Neural progenitor cell (in vitro differentiated cells): ENCODE results near the gene TMEM14A. TPM values are rescaled to one million over a fixed set of nuclear protein-coding genes. Genes with fewer than 3 reads are reported as not detected.

Experiments used
- DNase-seq: peaks from one replicate; pipeline ENCODE4 v3.0.0-alpha.2; 2016; ENCODE audit warnings: low spot score
- H2AFZ ChIP-seq: fragments of 200-600 bp; sonication (generic); replicated peaks from 2 replicates; pipeline ENCODE4 v1.6.1; 2016; ENCODE audit warnings: antibody characterized with exemption
- H3F3A ChIP-seq: fragments of 200-600 bp; sonication (generic); 2 replicates; pipeline ENCODE4 v1.6.1; 2016; ENCODE audit warnings: antibody characterized with exemption, low read depth
- H3K27ac ChIP-seq: fragments of 200-600 bp; sonication (generic); 2 replicates; pipeline ENCODE4 v1.5.1; 2016; ENCODE audit warnings: mild to moderate bottlenecking
- H3K27me3 ChIP-seq: fragments of 200-600 bp; sonication (generic); 2 replicates; pipeline ENCODE4 v1.6.1; 2016; ENCODE audit warnings: mild to moderate bottlenecking, moderate library complexity
- H3K36me3 ChIP-seq: fragments of 200-600 bp; sonication (generic); 2 replicates; pipeline ENCODE4 v1.5.1; 2016
- H3K4me1 ChIP-seq: fragments of 200-600 bp; sonication (generic); 2 replicates; pipeline ENCODE4 v1.6.1; 2016; ENCODE audit warnings: mixed run types
- H3K4me2 ChIP-seq: fragments of 200-600 bp; sonication (generic); 2 replicates; pipeline ENCODE4 v1.6.1; 2016
- H3K4me3 ChIP-seq: fragments of 200-600 bp; sonication (generic); 2 replicates; pipeline ENCODE4 v1.5.1; 2016
- H3K79me2 ChIP-seq: fragments of 200-600 bp; sonication (generic); 2 replicates; pipeline ENCODE4 v1.6.1; 2016; ENCODE audit warnings: low read depth
- H3K9ac ChIP-seq: fragments of 200-600 bp; sonication (generic); 2 replicates; pipeline ENCODE4 v1.6.1; 2016
- H3K9me3 ChIP-seq: fragments of 200-600 bp; sonication (generic); 2 replicates; pipeline ENCODE4 v1.5.1; 2016; ENCODE audit warnings: low read depth
- H4K20me1 ChIP-seq: fragments of 200-600 bp; sonication (generic); 2 replicates; pipeline ENCODE4 v1.6.1; 2016; ENCODE audit warnings: low read depth
- H3K27ac Mint-ChIP-seq: 3 replicates; pipeline ENCODE4 v1.8.0; 2021; ENCODE audit warnings: mixed read lengths
- H3K27me3 Mint-ChIP-seq: 2 replicates; pipeline ENCODE4 v1.8.0; 2022; ENCODE audit warnings: low read depth, mild to moderate bottlenecking, inconsistent platforms, moderate library complexity, mixed read lengths; ENCODE audit not compliant: insufficient read depth
- H3K36me3 Mint-ChIP-seq: 3 replicates; pipeline ENCODE4 v1.8.0; 2021; ENCODE audit warnings: mixed read lengths
- H3K4me1 Mint-ChIP-seq: 3 replicates; pipeline ENCODE4 v1.8.0; 2021; ENCODE audit warnings: mixed read lengths
- H3K4me3 Mint-ChIP-seq: 3 replicates; pipeline ENCODE4 v1.8.0; 2021; ENCODE audit warnings: mild to moderate bottlenecking, moderate library complexity, mixed read lengths
- H3K9me3 Mint-ChIP-seq: 3 replicates; pipeline ENCODE4 v1.8.0; 2020; ENCODE audit warnings: mixed read lengths
- EZH2 ChIP-seq: fragments of 200-600 bp; sonication (generic); IDR thresholded peaks from 2 replicates; pipeline ENCODE4 v1.6.1; 2017; ENCODE audit warnings: antibody characterized with exemption, mild to moderate bottlenecking, moderate library complexity
- EZH2phosphoT487 ChIP-seq: fragments of 200-600 bp; sonication (generic); IDR thresholded peaks from 2 replicates; pipeline ENCODE4 v1.6.1; 2017; ENCODE audit warnings: antibody characterized with exemption
- total RNA-seq: library from RNA; depleted of rRNA; stranded (reverse); fragments of >200 nt; gene quantifications from 2 replicates; pipeline ENCODE4 v1.2.3, GENCODE V29; 2015; ENCODE audit warnings: low replicate concordance
- TF ChIP-seq, protein P1 (sequence below): fragments of 200-600 bp; sonication (generic); IDR thresholded peaks from 2 replicates; pipeline ENCODE4 v1.5.1; 2017; ENCODE audit warnings: antibody characterized with exemption, mild to moderate bottlenecking

The TMEM14A gene
- total RNA-seq, 1 donor from 2014 or later: 33.7 TPM

DNA sequence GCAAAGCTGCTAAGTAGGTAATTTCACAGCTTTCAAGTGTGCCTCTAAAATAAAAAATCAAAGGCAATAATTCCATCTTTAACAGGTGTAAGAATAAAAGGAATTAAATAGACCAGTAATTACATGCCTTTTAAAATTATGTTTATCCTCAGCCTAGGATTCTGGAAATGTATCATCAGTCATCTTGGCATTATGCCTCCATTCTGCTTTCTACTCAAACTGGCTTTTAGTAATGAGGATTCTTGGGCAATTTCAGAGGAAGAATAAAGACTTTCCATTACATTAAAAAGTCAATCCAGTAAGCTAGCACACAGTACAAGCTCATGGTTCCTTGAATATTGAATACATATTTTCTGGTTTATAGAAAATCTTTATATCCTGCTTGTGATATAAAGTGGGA, 47.6 kb downstream of the TMEM14A start:
- Histone ChIP-seq H3K27ac (no peak overlapping the region), H4K20me1 (no peaks in the 10 kb centered on the region), H3F3A (no peaks in the 10 kb centered on the region), H3K9me3 (no peaks in the 10 kb centered on the region), H3K27me3 (no peaks in the 10 kb centered on the region), H3K9ac (no peak overlapping the region), H3K4me3 (no peak overlapping the region), H3K36me3 (no peaks in the 10 kb centered on the region), H3K4me2 (no peak overlapping the region), H3K79me2 (no peaks in the 10 kb centered on the region), H2AFZ (no peak overlapping the region), H3K4me1 (no peaks in the 10 kb centered on the region)
- Mint-ChIP-seq H3K36me3 (no peaks in the 10 kb centered on the region), H3K4me3 (no peak overlapping the region), H3K27me3 (no peaks in the 10 kb centered on the region), H3K9me3 (no peaks in the 10 kb centered on the region), H3K4me1 (no peaks in the 10 kb centered on the region), H3K27ac (no peak overlapping the region)
- TF ChIP-seq EZH2 (no peak), EZH2phosphoT487 (no peak)
- TF ChIP-seq, protein P1, sequence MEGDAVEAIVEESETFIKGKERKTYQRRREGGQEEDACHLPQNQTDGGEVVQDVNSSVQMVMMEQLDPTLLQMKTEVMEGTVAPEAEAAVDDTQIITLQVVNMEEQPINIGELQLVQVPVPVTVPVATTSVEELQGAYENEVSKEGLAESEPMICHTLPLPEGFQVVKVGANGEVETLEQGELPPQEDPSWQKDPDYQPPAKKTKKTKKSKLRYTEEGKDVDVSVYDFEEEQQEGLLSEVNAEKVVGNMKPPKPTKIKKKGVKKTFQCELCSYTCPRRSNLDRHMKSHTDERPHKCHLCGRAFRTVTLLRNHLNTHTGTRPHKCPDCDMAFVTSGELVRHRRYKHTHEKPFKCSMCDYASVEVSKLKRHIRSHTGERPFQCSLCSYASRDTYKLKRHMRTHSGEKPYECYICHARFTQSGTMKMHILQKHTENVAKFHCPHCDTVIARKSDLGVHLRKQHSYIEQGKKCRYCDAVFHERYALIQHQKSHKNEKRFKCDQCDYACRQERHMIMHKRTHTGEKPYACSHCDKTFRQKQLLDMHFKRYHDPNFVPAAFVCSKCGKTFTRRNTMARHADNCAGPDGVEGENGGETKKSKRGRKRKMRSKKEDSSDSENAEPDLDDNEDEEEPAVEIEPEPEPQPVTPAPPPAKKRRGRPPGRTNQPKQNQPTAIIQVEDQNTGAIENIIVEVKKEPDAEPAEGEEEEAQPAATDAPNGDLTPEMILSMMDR: no peak
- DNase-seq: no peak

DNA sequence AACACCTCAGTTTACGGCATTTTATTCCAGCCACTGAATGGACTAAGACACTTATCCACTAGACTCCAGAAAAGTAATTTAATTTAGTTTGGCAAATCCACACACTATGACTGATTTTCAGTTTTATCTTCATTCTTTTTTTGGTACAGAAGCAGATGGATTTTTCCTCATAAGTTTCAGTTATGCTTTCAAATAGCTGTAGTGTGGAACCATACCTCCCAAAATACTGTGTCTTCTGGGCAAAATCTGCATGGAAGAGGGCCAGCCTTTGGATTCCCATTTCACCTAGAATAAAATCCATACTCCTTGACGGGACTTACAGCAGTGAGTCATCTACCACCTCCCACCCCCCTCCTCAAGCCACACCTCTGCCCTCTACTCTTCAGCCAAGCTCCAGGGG, 49.4 kb downstream of the TMEM14A start:
- Histone ChIP-seq H3K36me3 (no peaks in the 10 kb centered on the region), H3K79me2 (no peaks in the 10 kb centered on the region), H3K4me2 (no peak overlapping the region), H4K20me1 (no peaks in the 10 kb centered on the region), H3K9ac (no peak overlapping the region), H3K4me3 (no peak overlapping the region), H3K9me3 (no peaks in the 10 kb centered on the region), H2AFZ (no peak overlapping the region), H3K4me1 (no peaks in the 10 kb centered on the region), H3K27me3 (no peaks in the 10 kb centered on the region), H3K27ac (no peak overlapping the region), H3F3A (no peaks in the 10 kb centered on the region)
- TF ChIP-seq EZH2phosphoT487 (no peak), EZH2 (no peak)
- TF ChIP-seq, protein P1: no peak
- Mint-ChIP-seq H3K36me3 (no peaks in the 10 kb centered on the region), H3K4me1 (no peaks in the 10 kb centered on the region), H3K9me3 (no peaks in the 10 kb centered on the region), H3K4me3 (no peak overlapping the region), H3K27ac (no peak overlapping the region), H3K27me3 (no peaks in the 10 kb centered on the region)
- DNase-seq: no peak

DNA sequence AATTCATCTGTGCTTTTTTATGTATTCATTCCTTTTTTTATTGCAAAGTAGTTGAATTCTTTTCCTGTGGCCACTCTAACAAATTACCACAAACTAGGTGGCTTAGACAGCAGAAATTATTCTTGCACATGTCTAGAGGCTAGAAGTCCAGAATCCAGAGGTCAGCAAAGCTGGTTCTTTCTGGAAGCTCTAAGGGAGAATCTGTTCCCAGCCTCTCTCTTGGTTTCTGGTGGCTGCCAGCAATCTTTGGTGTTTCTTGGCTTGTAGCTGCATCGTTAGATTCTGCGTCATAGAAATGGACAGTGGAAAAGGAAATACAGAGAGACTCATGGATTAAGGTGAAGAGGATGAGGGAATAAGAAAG, 53.1 kb downstream of the TMEM14A start:
- H3K4me1 Mint-ChIP-seq: peaks cover 2% of the 10 kb centered on the region
- Histone ChIP-seq H3K4me2 (no peak overlapping the region), H2AFZ (peak overlapping the region; percentile 19), H3K79me2 (no peaks in the 10 kb centered on the region), H3K4me3 (no peak overlapping the region), H3K9ac (no peak overlapping the region), H3F3A (peaks cover 11% of the 10 kb centered on the region), H3K9me3 (no peaks in the 10 kb centered on the region), H3K27ac (no peak overlapping the region), H3K36me3 (no peaks in the 10 kb centered on the region), H3K27me3 (no peaks in the 10 kb centered on the region), H3K4me1 (peaks cover 15% of the 10 kb centered on the region), H4K20me1 (no peaks in the 10 kb centered on the region)
- H3K27me3 Mint-ChIP-seq: no peaks in the 10 kb centered on the region
- no peaks in the 10 kb centered on the region for H3K36me3 Mint-ChIP-seq
- TF ChIP-seq, protein P1: no peak
- TF ChIP-seq EZH2phosphoT487 (no peak), EZH2 (no peak)
- DNase-seq: no peak
- no peak overlapping the region for H3K27ac Mint-ChIP-seq
- no peaks in the 10 kb centered on the region for H3K9me3 Mint-ChIP-seq
- H3K4me3 Mint-ChIP-seq: no peak overlapping the region
